ENCODE results near the gene CXCL5. TPM values are rescaled to one million over a fixed set of nuclear protein-coding genes. Genes with fewer than 3 reads are reported as not detected.

Gene CXCL5
- total and polyA plus RNA-seq, 2 of the 13 experiments (the other 11 are each of a cell fraction or from before 2014, with no cell fraction given): not detected

DNA sequence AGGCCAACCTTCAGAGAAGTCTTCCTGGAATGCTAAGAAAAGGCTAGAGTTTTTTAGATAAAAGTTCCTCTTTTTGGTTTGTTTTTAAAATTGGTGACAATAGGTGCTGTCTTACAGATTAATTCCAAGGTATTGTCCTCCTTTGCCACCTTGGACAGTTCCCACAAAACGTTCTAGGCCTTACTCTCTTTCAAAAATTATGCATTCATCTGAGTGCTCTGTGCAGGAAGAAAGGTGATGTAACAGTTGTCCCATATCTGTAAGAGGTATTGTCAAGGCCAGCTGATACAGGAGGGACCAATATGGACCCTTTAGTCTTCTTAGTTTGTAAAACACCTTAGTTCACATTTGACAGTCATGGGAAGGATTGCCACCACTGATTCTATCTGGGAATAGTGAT is 15.9 kb upstream of the CXCL5 start (continued):
- TF ChIP-seq, protein P1, sequence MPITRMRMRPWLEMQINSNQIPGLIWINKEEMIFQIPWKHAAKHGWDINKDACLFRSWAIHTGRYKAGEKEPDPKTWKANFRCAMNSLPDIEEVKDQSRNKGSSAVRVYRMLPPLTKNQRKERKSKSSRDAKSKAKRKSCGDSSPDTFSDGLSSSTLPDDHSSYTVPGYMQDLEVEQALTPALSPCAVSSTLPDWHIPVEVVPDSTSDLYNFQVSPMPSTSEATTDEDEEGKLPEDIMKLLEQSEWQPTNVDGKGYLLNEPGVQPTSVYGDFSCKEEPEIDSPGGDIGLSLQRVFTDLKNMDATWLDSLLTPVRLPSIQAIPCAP (CRISPR knock-in tag; IDR thresholded peaks at IDR 0.05; ENCODE audit: low read depth): no peak
- TF ChIP-seq, protein P2, sequence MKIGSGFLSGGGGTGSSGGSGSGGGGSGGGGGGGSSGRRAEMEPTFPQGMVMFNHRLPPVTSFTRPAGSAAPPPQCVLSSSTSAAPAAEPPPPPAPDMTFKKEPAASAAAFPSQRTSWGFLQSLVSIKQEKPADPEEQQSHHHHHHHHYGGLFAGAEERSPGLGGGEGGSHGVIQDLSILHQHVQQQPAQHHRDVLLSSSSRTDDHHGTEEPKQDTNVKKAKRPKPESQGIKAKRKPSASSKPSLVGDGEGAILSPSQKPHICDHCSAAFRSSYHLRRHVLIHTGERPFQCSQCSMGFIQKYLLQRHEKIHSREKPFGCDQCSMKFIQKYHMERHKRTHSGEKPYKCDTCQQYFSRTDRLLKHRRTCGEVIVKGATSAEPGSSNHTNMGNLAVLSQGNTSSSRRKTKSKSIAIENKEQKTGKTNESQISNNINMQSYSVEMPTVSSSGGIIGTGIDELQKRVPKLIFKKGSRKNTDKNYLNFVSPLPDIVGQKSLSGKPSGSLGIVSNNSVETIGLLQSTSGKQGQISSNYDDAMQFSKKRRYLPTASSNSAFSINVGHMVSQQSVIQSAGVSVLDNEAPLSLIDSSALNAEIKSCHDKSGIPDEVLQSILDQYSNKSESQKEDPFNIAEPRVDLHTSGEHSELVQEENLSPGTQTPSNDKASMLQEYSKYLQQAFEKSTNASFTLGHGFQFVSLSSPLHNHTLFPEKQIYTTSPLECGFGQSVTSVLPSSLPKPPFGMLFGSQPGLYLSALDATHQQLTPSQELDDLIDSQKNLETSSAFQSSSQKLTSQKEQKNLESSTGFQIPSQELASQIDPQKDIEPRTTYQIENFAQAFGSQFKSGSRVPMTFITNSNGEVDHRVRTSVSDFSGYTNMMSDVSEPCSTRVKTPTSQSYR (CRISPR knock-in tag; IDR thresholded peaks at IDR 0.05; ENCODE audit: borderline replicate concordance): no peak
- TF ChIP-seq ZBTB8A (CRISPR knock-in tag; IDR thresholded peaks at IDR 0.05; ENCODE audit: borderline replicate concordance, low read depth): no peak
- TF ChIP-seq, protein P3, sequence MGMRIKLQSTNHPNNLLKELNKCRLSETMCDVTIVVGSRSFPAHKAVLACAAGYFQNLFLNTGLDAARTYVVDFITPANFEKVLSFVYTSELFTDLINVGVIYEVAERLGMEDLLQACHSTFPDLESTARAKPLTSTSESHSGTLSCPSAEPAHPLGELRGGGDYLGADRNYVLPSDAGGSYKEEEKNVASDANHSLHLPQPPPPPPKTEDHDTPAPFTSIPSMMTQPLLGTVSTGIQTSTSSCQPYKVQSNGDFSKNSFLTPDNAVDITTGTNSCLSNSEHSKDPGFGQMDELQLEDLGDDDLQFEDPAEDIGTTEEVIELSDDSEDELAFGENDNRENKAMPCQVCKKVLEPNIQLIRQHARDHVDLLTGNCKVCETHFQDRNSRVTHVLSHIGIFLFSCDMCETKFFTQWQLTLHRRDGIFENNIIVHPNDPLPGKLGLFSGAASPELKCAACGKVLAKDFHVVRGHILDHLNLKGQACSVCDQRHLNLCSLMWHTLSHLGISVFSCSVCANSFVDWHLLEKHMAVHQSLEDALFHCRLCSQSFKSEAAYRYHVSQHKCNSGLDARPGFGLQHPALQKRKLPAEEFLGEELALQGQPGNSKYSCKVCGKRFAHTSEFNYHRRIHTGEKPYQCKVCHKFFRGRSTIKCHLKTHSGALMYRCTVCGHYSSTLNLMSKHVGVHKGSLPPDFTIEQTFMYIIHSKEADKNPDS (CRISPR knock-in tag; IDR thresholded peaks at IDR 0.05): no peak
- TF ChIP-seq KMT2A (CRISPR knock-in tag; IDR thresholded peaks at IDR 0.05): no peak

DNA sequence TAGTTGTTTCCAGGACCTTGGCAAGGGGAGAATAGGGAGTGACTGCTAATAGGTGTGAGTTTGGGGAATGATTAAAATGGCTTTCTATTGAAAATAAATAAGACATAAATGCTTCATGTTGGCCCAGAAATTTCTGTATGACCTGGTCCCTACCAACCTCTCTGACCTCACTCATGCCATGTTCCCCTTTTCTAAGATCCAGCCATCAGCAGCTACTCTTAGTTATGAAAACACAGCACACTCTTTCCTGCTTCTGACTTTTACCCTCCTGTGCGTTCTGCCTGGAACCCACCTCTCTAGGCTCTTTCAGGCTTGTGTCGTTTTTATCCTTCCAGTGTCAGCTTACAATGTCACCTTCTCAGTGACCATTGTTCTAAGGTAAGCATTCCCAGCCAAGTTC is 14.8 kb upstream of the CXCL5 start:
- no peaks in the 10 kb centered on the region for H3K27me3 ChIP-seq (ENCODE audit: control insufficient read depth in 1 of 2, insufficient read depth in 2 of 2, low read length in 2 of 2)
- no peak for FAIRE-seq
- intact Hi-C loops (cut with micrococcal nuclease; ENCODE audit: unreplicated experiment): no loop called here
- no peaks in the 10 kb centered on the region for H3K36me3 ChIP-seq (replicated peaks in 1 of 2; ENCODE audit: control insufficient read depth in 1 of 2, insufficient read depth in 2 of 2, low read length in 2 of 2)
- H3K4me2 ChIP-seq (ENCODE audit: low read depth, low read length): no peak overlapping the region
- H3K9me3 ChIP-seq (ENCODE audit: low read length): no peaks in the 10 kb centered on the region
- H3K9ac ChIP-seq (ENCODE audit: insufficient read depth, low read depth, low read length): no peak overlapping the region
- no peak overlapping the region for H3K4me3 ChIP-seq (replicated peaks in 1 of 3; ENCODE audit: insufficient read depth in 1 of 3, low read depth in 2 of 3, low read length in 3 of 3)
- CTCF ChIA-PET (ENCODE audit: low intra/inter-chr PET ratio, low total read pairs): no interaction called here
- 4% methylated on average over 2 of the region's 2 CpGs for WGBS (ENCODE audit: low lambda C conversion rate)
- in situ Hi-C loops (cut with HindIII; ENCODE audit: extremely low pct_ligation_motif_present, low pct_unique_long_range_greater_than_20kb): no loop called here
- no peaks in the 10 kb centered on the region for H4K20me1 ChIP-seq (ENCODE audit: insufficient read depth, low read length)
- POLR2A ChIA-PET: no interaction called here
- DNase-seq (ENCODE audit: low spot score): no peak
- BruUV-seq (replicated peaks): no TSS peak
- H2AFZ ChIP-seq (ENCODE audit: low read length): no peak overlapping the region
- H3K79me2 ChIP-seq (ENCODE audit: insufficient read depth, low read length): no peaks in the 10 kb centered on the region
- no peaks in the 10 kb centered on the region for H3K4me1 ChIP-seq (ENCODE audit: insufficient read depth, low read length)
- no peak overlapping the region for H3K27ac ChIP-seq (ENCODE audit: extremely low read length, insufficient read depth, low read length)
- ATAC-seq: no peak
- no peak for TF ChIP-seq PHF5A (CRISPR knock-in tag; IDR thresholded peaks at IDR 0.05; ENCODE audit: low read depth, unreplicated experiment)
- TF ChIP-seq ZNF317 (CRISPR knock-in tag; IDR thresholded peaks at IDR 0.05): no peak
- TF ChIP-seq ZNF644 (CRISPR knock-in tag; IDR thresholded peaks at IDR 0.05; ENCODE audit: low read depth): no peak
- TF ChIP-seq, protein P4, sequence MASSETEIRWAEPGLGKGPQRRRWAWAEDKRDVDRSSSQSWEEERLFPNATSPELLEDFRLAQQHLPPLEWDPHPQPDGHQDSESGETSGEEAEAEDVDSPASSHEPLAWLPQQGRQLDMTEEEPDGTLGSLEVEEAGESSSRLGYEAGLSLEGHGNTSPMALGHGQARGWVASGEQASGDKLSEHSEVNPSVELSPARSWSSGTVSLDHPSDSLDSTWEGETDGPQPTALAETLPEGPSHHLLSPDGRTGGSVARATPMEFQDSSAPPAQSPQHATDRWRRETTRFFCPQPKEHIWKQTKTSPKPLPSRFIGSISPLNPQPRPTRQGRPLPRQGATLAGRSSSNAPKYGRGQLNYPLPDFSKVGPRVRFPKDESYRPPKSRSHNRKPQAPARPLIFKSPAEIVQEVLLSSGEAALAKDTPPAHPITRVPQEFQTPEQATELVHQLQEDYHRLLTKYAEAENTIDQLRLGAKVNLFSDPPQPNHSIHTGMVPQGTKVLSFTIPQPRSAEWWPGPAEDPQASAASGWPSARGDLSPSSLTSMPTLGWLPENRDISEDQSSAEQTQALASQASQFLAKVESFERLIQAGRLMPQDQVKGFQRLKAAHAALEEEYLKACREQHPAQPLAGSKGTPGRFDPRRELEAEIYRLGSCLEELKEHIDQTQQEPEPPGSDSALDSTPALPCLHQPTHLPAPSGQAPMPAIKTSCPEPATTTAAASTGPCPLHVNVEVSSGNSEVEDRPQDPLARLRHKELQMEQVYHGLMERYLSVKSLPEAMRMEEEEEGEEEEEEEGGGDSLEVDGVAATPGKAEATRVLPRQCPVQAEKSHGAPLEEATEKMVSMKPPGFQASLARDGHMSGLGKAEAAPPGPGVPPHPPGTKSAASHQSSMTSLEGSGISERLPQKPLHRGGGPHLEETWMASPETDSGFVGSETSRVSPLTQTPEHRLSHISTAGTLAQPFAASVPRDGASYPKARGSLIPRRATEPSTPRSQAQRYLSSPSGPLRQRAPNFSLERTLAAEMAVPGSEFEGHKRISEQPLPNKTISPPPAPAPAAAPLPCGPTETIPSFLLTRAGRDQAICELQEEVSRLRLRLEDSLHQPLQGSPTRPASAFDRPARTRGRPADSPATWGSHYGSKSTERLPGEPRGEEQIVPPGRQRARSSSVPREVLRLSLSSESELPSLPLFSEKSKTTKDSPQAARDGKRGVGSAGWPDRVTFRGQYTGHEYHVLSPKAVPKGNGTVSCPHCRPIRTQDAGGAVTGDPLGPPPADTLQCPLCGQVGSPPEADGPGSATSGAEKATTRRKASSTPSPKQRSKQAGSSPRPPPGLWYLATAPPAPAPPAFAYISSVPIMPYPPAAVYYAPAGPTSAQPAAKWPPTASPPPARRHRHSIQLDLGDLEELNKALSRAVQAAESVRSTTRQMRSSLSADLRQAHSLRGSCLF (CRISPR knock-in tag; IDR thresholded peaks at IDR 0.05; ENCODE audit: borderline replicate concordance): no peak
- TF ChIP-seq NFRKB (IDR thresholded peaks at IDR 0.05): no peak
- TF ChIP-seq TRIM24 (CRISPR knock-in tag; IDR thresholded peaks at IDR 0.05): no peak
- TF ChIP-seq TBX2 (CRISPR knock-in tag; IDR thresholded peaks at IDR 0.05; ENCODE audit: borderline replicate concordance): no peak
- no peak for TF ChIP-seq PHB2 (IDR thresholded peaks at IDR 0.05; ENCODE audit: partially characterized antibody)
- no peak for TF ChIP-seq TEAD3 (CRISPR knock-in tag; optimal IDR thresholded peaks at IDR 0.05; ENCODE audit: borderline replicate concordance)
